ENCODE results near the gene POLN.

- TF ChIP-seq CTCF (conservative IDR thresholded peaks at IDR 0.05) (no peak), EZH2 (IDR thresholded peaks at IDR 0.05; ENCODE audit: low read depth) (no peak)
These were observed 194.8 kb downstream of the POLN start for GRCh38 chr4:2047031-2047660.

Data from PC-9 (cell line).